ENCODE data around the gene CTSV. TPM values are rescaled to one million over a fixed set of nuclear protein-coding genes. Genes with fewer than 3 reads are reported as not detected.

The CTSV gene
- total RNA-seq, 2 donors from 2014 or later = 4.8 to 6.0 TPM

Other genes with a start within 250 kb of the CTSV start
- 1 to 10 TPM; 4.5 TPM for gene ZNF782, start 184.6 kb downstream of the CTSV start, total RNA-seq
- not detected for gene NUTM2G, start 110.3 kb downstream of the CTSV start, total RNA-seq

Data from colonic mucosa (tissue), 2 donors.